ENCODE results near the gene NEU3.

The NEU3 gene

DNA sequence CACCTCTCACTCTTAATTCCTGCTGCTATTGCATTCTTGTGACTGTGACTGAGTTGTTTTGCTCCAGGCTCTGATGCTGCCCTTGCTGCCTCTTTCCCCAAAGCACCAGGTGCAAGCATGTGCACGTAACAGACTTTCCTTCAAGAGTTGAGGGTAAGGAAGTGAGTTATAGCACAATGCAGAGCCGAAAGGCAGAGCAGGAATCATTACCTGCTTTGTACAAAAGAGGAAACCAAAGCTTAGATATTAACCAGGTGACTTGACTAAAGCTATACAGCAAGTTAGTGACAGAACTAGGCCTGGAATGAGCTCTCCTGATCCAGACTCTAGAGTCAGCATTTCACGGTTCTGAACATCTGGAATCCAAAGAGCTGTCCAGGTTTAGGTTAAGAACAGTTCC is 33.6 kb downstream of the NEU3 start:
- DNase-seq (ENCODE audit: low read depth): no peak
- H3K4me3 ChIP-seq (ENCODE audit: low read depth, low read length): no peak overlapping the region
- TF ChIP-seq CTCF (conservative IDR thresholded peaks at IDR 0.05; ENCODE audit: low read depth, low read length): no peak

DNA sequence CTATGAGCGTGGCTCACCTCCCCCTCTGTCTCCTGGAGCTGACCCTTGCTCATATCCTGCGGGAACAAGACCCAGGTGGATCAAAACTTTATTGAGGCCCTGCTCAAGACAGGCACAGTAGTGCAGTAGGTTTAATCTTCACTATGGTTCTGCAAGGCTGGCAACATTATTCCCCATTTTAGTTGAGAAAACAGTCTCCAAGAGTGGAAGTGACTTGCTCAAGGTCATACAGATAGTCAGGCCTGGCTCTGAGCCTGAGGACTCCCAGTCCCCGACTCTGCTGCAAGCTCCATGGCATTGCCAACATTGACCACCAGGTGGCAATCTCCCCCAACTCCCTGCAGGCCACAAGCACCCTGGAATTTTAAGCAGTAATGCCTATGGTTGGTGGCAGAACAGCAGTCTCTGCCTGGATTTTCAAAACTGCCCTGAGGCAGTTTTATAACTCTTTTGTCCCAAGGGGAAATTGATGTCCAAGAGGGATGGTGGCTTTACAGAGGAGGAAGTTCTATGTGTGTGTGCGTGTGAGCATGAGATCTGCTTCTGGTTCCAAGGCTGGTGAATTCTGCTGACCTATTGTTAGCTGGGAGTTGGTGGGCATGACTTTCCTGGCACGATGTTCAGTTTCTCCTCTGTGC is 34.1 kb downstream of the NEU3 start:
- TF ChIP-seq CTCF (conservative IDR thresholded peaks at IDR 0.05; ENCODE audit: low read depth, low read length): peak; percentile 99
- H3K4me3 ChIP-seq (ENCODE audit: low read depth, low read length): no peak overlapping the region
- DNase-seq (ENCODE audit: low read depth): peak; percentile 93

- DNase-seq (ENCODE audit: low read depth): no peak
- H3K4me3 ChIP-seq (ENCODE audit: low read depth, low read length): no peak overlapping the region
- no peak for TF ChIP-seq CTCF (conservative IDR thresholded peaks at IDR 0.05; ENCODE audit: low read depth, low read length)
Measured at GRCh38 chr11:75023446-75024067, 34.8 kb downstream of the NEU3 start.

DNA sequence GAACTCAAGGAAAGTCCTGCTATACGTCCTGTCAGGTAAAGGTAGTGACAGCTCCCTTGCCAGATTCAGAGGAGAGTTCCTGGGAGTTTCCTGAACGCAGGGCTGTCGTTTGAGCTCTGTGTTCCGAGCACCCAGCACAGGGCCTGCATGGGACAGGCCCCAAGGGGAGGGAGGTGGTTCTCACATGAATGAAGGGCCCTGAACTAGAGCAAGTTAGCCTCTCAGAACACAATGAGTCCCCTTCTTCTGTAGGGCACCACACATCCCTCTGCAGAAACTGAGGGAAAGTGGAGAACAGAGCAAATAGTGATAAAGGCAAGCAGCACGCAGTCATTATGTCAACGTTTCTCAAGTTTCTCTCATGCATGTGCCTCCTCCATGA is 35.3 kb downstream of the NEU3 start:
- H3K4me3 ChIP-seq (ENCODE audit: low read depth, low read length): no peak overlapping the region
- no peak for DNase-seq (ENCODE audit: low read depth)
- no peak for TF ChIP-seq CTCF (conservative IDR thresholded peaks at IDR 0.05; ENCODE audit: low read depth, low read length)

DNA sequence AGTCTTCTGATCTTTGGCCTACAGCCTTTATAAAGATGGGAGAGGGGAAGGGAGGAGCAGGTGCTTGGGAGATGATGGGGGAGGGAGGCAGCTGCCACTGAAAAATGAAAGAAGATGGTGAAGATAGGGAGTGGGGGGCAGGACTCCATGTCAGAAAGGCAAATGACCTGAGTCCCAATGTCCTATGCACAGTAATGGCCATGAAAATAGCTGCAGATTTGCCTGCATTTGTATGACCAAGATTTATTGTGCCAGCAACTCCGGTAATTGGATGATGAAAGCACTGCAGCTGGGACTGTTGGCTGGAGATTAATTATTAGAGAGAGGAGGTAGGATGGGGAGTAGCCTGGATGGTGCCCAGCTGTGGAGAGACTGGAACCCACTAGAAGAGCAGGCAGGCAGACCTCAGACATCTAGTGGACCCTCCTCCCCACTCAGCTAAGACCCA is 36.1 kb downstream of the NEU3 start:
- no peak for TF ChIP-seq CTCF (conservative IDR thresholded peaks at IDR 0.05; ENCODE audit: low read depth, low read length)
- no peak overlapping the region for H3K4me3 ChIP-seq (ENCODE audit: low read depth, low read length)
- DNase-seq (ENCODE audit: low read depth): no peak

GRCh38 chr11:75025561-75025960 is 36.8 kb downstream of the NEU3 start:
- no peak for TF ChIP-seq CTCF (conservative IDR thresholded peaks at IDR 0.05; ENCODE audit: low read depth, low read length)
- H3K4me3 ChIP-seq (ENCODE audit: low read depth, low read length): no peak overlapping the region
- no peak for DNase-seq (ENCODE audit: low read depth)

GRCh38 chr11:75028321-75028720 is 39.6 kb downstream of the NEU3 start:
- H3K4me3 ChIP-seq (ENCODE audit: low read depth, low read length): no peak overlapping the region
- TF ChIP-seq CTCF (conservative IDR thresholded peaks at IDR 0.05; ENCODE audit: low read depth, low read length): no peak
- no peak for DNase-seq (ENCODE audit: low read depth)

All from choroid plexus epithelial cell (primary cell).